CMK (cell line): ENCODE results near the gene RAB4A.

ENCODE experiments used
- DNase-seq: peaks from one replicate; pipeline ENCODE4 v3.0.0-alpha.2; 2010; ENCODE audit warnings: low read depth

Gene RAB4A

GRCh38 chr1:229339520-229339919 is 68.6 kb downstream of the RAB4A start:
- DNase-seq: no peak

GRCh38 chr1:229340496-229340895 is 69.6 kb downstream of the RAB4A start:
- no peak for DNase-seq

GRCh38 chr1:229341774-229342655 is 71.1 kb downstream of the RAB4A start:
- peak; percentile 53 for DNase-seq

- no peak for DNase-seq
Observed at GRCh38 chr1:229342656-229343569, 72.0 kb downstream of the RAB4A start, which contains the start of gene CCSAP. CCSAP (minus strand) TSS chr1:229343047; CDS start chr1:229342465, 582 bp downstream.

GRCh38 chr1:229344139-229344538 is 73.2 kb downstream of the RAB4A start:
- DNase-seq: no peak

- no peak for DNase-seq
Observed at GRCh38 chr1:229344937-229345684, 74.2 kb downstream of the RAB4A start.

- no peak for DNase-seq
Observed at GRCh38 chr1:229347528-229347927, 76.6 kb downstream of the RAB4A start.

- DNase-seq: no peak
Observed at GRCh38 chr1:229349463-229350385, 78.8 kb downstream of the RAB4A start.

- DNase-seq: no peak
Observed at GRCh38 chr1:229352975-229353374, 82.1 kb downstream of the RAB4A start.

- no peak for DNase-seq
Observed at GRCh38 chr1:229354226-229354625, 83.3 kb downstream of the RAB4A start.
